ENCODE measurements around the gene PDE4B. TPM values are rescaled to one million over a fixed set of nuclear protein-coding genes. Genes with fewer than 3 reads are reported as not detected.

The PDE4B gene
- total and polyA plus RNA-seq, 10 of the 15 experiments (the other 5 are each of a cell fraction or from before 2014, with no cell fraction given): 3.0 to 13.2 (median 5.7) TPM

- no peak for DNase-seq (ENCODE audit: low read depth, low spot score)
- in situ Hi-C loops (cut with MboI): loop anchor here (25.0 kb wide), 1 partner anchor 525 kb away; no protein-coding TSS in a partner anchor
- POLR2A ChIA-PET: no interaction called here
These were observed 444.3 kb downstream of the PDE4B start for GRCh38 chr1:66237042-66237441.

More at GRCh38 chr1:66237042-66237441, 444.3 kb downstream of the PDE4B start:
- no TSS peak for BruUV-seq (replicated peaks)
- ChIA-PET CTCF (interaction anchor here (1.2 to 9.1 kb wide), 4 partner anchors 10 to 274 kb away, joined by 3 to 123 read pairs (median 61); no protein-coding TSS in a partner anchor), RAD21 (ENCODE audit: unreplicated experiment) (interaction anchor here (1.4 to 2.0 kb wide), 3 partner anchors 12 to 209 kb away, joined by 3 to 8 read pairs (median 5); no protein-coding TSS in a partner anchor), SMC1A (ENCODE audit: uncharacterized antibody, unreplicated experiment) (interaction anchor here (0.8 to 22.0 kb wide), 4 partner anchors 20 to 1001 kb away, joined by 3 to 663 read pairs (median 3); no protein-coding TSS in a partner anchor)
- no peak for FAIRE-seq
- H2AFZ ChIP-seq (ENCODE audit: control insufficient read depth, low read depth, low read length): no peak overlapping the region
- H3K27ac ChIP-seq (ENCODE audit: control insufficient read depth, insufficient read depth): no peak overlapping the region
- H3K27me3 ChIP-seq (replicated peaks in 1 of 2; ENCODE audit: control insufficient read depth in 2 of 2, insufficient read depth in 2 of 2, low read length in 1 of 2): peaks cover 0 to 5% of the 10 kb centered on the region in 2 experiments; a peak in 1 of 4 replicates
- H3K4me2 ChIP-seq (ENCODE audit: control insufficient read depth, insufficient read depth): no peak overlapping the region
- H4K20me1 ChIP-seq (ENCODE audit: control insufficient read depth, insufficient read depth): no peaks in the 10 kb centered on the region
- no peak overlapping the region for H3K4me3 ChIP-seq
- TF ChIP-seq SIX5 (IDR thresholded peaks at IDR 0.05; ENCODE audit: low read depth, low read length, severe bottlenecking) (no peak), IRF5 (IDR thresholded peaks at IDR 0.05; ENCODE audit: borderline replicate concordance) (no peak), ATF3 (IDR thresholded peaks at IDR 0.05; ENCODE audit: borderline replicate concordance, extremely low read depth, low read depth, low read length) (no peak), BCL3 (IDR thresholded peaks at IDR 0.05; ENCODE audit: borderline replicate concordance, insufficient read depth, low read depth, low read length, poor library complexity, severe bottlenecking) (no peak), MEF2A (IDR thresholded peaks at IDR 0.05; ENCODE audit: insufficient read depth, low read depth, low read length) (no peak), SUPT20H (IDR thresholded peaks at IDR 0.05; ENCODE audit: borderline replicate concordance, control insufficient read depth, low read depth, low read length) (no peak)
- ATAC-seq: no peak
- H3K9ac ChIP-seq (ENCODE audit: control insufficient read depth, insufficient read depth, low read length): no peak overlapping the region
- no peaks in the 10 kb centered on the region for H3K9me3 ChIP-seq (replicated peaks; ENCODE audit: control insufficient read depth, insufficient read depth, low read length)
- 0% methylated on average over 2 of the region's 2 CpGs for WGBS (ENCODE audit: insufficient coverage, insufficient replicate concordance, low lambda C conversion rate, missing lambda C conversion rate)
- no peaks in the 10 kb centered on the region for H3K79me2 ChIP-seq (ENCODE audit: control insufficient read depth, insufficient read depth, low read length)
- H3K4me1 ChIP-seq (ENCODE audit: control insufficient read depth, insufficient read depth, low read length): no peaks in the 10 kb centered on the region
- no peaks in the 10 kb centered on the region for H3K36me3 ChIP-seq (ENCODE audit: control insufficient read depth in 2 of 2, insufficient read depth in 2 of 2, low read length in 1 of 2)
- intact Hi-C loops (cut with micrococcal nuclease; ENCODE audit: unreplicated experiment): no loop called here

Data from GM12878 (cell line).